C4-2B (cell line): ENCODE measurements around the gene ARNT2.

ENCODE experiments used
- H3K27ac ChIP-seq: fragments of 450-650 bp; 2 replicates; pipeline ENCODE4 v1.5.1; 2017
- ZFX ChIP-seq: fragments of 450-650 bp; IDR thresholded peaks from 2 replicates; pipeline ENCODE4 v1.6.1; 2017
- TF ChIP-seq, protein P1 (sequence below): fragments of 450-650 bp; conservative IDR thresholded peaks from 2 replicates; pipeline ENCODE4 v1.5.1; 2017; ENCODE audit warnings: mild to moderate bottlenecking

Gene ARNT2

DNA sequence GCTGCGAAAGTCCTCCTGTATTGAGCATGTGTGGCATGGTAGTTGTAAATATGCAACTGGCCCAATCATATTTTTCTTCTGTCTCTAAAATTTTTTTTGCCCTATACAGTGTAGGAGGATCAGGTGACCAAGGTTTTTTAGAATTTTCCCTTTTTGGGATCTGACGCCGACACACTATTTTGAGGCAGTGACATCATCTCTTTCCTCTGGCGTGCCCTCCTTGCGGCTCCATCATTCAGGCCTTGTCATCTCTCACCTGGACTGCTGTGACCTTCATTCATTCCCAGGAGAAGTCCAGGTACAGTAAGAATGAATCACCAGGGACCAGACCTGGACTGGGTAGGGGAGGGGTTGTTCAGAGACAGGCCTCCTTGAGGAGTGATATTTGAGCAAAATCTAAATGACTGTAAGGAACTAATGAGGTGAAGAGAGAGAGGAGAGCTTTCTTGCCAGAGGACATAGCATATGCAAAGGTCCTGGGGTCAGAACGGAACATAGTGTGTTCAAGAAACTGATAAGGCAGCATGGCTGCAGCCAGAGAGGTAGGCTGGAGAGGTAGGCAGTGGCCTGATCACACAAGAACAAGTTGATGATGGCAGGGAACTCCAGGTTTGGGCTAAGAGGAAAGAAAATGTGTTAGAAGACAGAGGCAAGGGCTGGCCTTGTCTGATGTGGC lies 38.7 kb downstream of the ARNT2 start:
- no peak overlapping the region for H3K27ac ChIP-seq
- TF ChIP-seq ZFX, result no peak
- TF ChIP-seq, protein P1, sequence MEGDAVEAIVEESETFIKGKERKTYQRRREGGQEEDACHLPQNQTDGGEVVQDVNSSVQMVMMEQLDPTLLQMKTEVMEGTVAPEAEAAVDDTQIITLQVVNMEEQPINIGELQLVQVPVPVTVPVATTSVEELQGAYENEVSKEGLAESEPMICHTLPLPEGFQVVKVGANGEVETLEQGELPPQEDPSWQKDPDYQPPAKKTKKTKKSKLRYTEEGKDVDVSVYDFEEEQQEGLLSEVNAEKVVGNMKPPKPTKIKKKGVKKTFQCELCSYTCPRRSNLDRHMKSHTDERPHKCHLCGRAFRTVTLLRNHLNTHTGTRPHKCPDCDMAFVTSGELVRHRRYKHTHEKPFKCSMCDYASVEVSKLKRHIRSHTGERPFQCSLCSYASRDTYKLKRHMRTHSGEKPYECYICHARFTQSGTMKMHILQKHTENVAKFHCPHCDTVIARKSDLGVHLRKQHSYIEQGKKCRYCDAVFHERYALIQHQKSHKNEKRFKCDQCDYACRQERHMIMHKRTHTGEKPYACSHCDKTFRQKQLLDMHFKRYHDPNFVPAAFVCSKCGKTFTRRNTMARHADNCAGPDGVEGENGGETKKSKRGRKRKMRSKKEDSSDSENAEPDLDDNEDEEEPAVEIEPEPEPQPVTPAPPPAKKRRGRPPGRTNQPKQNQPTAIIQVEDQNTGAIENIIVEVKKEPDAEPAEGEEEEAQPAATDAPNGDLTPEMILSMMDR, result no peak

DNA sequence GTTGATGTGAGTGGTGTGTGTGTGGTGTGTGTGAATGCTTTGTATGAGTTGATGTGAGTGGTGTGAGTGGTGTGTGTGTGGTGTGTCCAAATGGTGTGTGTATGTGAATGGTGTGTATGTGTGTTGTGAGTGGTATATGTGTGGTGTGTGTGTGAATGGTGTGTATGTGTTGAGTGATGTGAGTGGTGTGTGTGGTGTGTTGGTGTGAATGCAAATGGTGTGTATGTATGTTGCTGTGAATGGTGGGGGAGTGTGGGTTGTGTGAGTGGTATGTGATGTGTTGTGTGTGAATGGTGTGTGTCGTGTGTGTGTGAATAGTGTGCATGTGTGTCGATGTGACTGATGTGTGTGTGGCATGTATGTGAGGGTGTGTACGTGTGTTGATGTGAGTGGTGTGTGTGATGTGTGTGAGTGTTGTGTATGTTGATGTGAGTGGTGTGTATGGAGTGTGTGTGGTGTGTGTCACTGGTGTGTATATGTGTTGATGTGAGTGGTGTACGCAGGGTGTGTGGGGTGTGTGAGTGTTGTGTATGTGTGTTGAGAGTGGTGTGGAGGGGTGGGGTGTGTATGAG lies 40.6 kb downstream of the ARNT2 start:
- TF ChIP-seq, protein P1, result no peak
- no peak for TF ChIP-seq ZFX
- H3K27ac ChIP-seq, result no peak overlapping the region

DNA sequence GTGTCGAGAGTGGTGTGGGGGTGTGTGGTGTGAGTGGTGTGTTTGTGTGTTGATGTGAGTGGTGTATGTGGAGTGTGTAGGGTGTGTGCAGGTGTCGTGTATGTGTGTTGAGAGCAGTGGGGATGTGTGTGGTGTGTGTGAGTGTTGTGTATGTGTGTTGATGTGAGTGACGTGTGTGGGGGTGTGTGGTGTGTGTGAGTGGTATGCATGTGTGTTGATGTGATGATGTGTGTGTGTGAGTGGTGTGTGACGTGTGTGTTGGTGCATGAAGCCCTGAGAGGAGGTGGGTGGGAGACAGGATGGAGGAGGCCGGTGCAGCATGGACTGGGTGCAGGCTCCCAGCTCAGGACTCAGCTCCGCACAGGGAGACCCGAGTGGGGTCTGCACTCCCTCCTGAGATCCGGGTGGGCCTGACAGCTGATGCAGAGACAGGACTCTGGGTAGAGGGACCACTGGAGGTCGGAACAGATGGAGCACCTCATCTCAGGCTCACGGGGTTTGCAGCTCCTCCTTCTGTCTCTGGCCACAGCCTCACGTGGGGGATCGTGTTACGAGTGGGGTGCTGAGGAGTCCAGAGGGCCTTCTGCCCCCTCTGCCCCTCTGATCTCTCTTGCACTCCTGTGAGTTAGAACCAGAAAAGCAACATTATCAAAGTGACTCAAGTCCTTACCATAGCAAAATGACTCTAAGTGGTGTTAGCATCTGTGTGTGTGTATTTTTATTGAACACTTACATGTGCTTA lies 41.3 kb downstream of the ARNT2 start:
- no peak overlapping the region for H3K27ac ChIP-seq
- no peak for TF ChIP-seq ZFX
- TF ChIP-seq, protein P1, result no peak

GRCh38 chr15:80447077-80447476 lies 42.9 kb downstream of the ARNT2 start:
- TF ChIP-seq, protein P1, result no peak
- no peak for TF ChIP-seq ZFX
- H3K27ac ChIP-seq, result no peak overlapping the region

DNA sequence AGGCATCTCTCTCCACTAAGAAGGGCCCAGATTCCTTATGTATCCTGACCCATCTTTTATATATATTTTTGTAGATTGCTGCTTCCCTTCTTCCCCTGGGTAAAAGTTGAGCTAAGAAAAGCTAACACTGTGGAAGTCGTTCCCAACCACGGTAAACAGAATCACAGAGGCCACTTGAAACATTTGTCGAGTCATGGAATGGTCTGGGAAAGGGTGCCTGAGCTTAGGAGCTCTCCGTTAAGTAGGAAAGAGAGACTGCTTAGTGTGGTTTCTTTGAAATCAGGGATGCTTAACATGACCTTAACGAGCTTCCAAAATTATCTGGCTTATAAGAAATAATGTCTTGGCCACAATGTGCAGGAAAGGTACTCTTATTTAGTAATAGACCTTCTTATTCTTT lies 45.6 kb downstream of the ARNT2 start:
- TF ChIP-seq, protein P1, result no peak
- no peak overlapping the region for H3K27ac ChIP-seq

DNA sequence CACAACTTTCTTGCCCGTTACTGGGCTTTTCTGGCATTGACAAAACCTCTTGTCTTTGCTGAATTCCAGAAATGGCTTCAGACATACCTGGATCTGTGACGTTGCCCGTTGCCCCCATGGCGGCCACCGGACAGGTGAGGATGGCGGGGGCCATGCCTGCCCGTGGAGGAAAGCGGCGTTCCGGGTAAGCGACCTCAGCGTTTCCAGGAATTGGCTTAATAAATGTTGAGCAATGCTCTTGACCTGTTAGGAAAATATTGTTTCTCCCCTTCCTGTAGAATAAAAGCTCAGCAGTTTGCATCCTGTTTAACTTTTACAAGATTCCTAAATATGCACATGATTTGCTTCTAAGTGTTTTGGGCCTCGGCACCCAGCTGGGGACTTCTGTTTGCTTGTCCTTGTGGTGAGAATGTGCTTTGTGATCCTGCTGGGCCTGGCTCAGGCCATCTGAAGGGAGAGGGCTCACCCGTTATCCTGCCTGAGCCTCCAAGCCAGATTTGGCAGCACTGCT lies 46.7 kb downstream of the ARNT2 start:
- H3K27ac ChIP-seq, result no peak overlapping the region
- no peak for TF ChIP-seq ZFX
- TF ChIP-seq, protein P1, result no peak

DNA sequence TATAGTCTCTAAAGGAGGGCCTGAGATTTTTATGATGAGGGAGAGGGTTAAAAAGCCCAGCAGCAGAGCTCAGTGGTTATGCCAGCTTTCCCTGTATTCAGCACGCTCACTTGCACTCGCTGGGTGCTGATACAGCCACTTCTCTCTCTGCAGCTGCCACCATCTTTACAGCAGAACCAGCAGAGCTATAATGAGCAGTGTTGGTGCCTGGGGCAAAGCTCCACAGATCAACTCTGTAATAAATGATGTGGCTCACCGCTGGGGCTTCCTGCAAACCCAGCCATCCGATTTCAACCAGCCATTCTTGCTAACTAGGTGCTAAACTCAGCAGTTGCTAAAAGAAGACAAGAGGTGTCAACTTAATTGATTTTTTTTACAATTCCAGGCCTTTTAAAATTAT lies 48.0 kb downstream of the ARNT2 start:
- H3K27ac ChIP-seq, result no peak overlapping the region
- TF ChIP-seq, protein P1, result no peak
- no peak for TF ChIP-seq ZFX
